HG02763 (cell line): Measurements from ENCODE around the gene PEPD.
"Not testable (repeated sequence)": the region's sequence is repeated elsewhere in the genome, so short reads cannot be mapped to it uniquely, and the experiment has no call there.

Experiments used
- ATAC-seq: cut with Tn5 transposase; IDR thresholded peaks from one replicate; pipeline ENCODE4 v1.9.1; 2021; ENCODE audit warnings: mild to moderate bottlenecking, moderate library complexity; ENCODE audit not compliant: unreplicated experiment

PEPD gene

DNA sequence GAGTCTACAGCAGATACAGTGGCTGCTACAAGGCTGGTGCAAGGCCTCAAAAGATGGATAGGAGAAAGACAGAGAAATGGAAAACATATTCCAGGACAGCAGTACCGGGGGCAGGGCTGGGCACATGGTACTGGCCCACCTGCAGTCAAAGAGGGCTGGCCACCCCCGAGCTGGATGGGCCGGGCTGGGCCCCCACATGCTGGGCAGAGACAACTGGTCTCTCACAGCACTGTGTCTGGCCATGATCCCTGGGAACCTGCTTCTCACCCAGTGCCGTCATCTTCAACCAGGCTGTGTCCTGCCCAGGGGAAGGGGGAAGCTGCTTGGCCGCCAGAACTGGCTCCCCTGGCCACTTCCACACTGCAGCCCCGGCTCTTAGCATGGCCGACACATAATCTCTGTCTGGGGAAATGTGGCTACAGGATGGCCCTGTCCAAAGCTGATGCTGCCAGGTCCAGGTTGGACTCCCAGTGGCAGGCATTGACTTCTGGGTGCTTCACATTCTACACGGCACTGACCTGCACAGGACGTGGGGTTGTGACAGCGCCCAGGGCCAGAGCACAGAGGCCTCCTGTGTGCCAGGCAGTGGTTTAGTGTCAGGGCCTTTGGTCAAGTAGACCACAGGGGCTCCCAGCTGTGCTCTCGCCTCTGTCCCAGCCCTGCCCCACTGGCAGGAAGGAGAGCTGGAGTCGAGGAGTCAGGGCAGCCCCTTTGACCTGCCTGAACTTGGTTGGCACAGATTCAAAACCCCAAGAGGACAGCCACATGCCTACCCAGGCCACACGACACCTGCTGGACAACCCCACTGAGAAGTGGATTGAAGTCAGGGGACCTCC, 21.7 kb downstream of the PEPD start:
- no peak for ATAC-seq

- no peak for ATAC-seq
These were observed 22.3 kb downstream of the PEPD start for GRCh38 chr19:33499248-33499647.

DNA sequence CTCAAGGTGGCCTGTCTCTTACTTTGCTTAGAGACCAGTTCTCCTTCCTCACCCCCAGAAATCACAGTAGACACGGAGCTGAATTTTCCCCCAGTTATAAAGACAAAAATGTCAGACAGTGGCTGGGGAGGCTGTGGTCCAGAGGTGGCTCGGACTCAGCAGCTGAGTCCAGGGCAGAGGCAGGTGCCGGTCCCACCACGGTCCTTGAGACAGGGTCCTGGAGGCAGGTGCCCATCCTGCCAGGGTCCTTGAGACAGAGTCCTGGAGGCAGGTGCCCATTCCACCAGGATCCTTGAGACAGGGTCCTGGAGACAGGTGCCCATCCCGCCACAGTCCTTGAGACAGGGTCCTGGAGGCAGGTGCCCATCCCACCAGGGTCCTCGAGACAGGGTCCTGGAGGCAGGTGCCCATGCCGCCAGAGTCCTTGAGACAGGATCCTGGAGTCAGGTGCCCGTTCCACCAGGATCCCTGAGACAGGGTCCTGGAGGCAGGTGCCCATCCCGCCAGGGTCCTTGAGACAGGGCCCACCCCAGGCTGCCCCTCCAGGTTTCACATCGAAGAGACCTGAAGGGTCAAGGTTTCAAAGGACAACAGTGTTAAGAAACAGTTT, 23.1 kb downstream of the PEPD start:
- no peak for ATAC-seq

GRCh38 chr19:33497778-33498175, 23.8 kb downstream of the PEPD start:
- no peak for ATAC-seq

- no peak for ATAC-seq
These were observed 24.3 kb downstream of the PEPD start for GRCh38 chr19:33497131-33497777.

GRCh38 chr19:33496038-33496895, 25.3 kb downstream of the PEPD start:
- no peak for ATAC-seq

- no peak for ATAC-seq
These were observed 28.0 kb downstream of the PEPD start for GRCh38 chr19:33493401-33494275.

DNA sequence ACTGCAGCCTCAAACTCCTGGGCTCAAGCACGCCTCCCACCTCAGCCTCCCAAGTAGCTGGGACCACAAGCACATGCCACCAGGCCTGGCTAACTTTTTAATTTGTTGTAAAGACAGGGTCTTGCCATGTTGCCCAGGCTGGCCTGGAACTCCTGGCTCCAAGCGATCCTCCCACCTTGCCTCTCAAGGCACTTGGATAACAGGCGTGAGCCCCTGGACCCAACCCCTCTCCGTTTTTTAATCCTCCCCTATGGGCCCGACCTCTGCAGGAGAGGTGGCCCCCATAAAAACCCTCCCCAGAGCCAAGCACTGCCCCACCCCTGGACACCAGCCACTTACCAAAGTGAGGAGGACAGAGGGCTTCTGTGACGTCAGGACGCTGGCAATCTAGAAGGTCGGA, 28.6 kb downstream of the PEPD start:
- no peak for ATAC-seq

DNA sequence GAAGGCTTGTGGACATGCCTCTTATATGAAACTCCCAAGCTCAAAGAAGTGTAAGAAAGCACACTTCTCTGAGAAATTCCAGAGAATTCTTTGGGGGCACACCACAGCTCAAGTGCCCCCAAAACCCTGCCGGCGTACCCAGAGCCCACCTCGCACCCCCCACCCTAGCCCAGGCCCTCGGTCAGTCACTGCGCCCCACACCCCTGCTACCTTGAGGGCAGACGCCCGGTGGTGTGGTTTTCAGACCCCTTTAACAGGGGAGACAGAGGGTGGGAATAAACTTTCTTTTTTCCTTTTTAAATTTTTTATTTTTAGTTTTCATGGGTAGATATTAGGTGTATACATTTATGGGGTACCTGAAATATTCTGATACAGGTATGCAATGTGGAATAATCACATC, 29.5 kb downstream of the PEPD start:
- no peak for ATAC-seq

- not testable (repeated sequence) for ATAC-seq
These were observed 31.0 kb downstream of the PEPD start for GRCh38 chr19:33490596-33490995.

DNA sequence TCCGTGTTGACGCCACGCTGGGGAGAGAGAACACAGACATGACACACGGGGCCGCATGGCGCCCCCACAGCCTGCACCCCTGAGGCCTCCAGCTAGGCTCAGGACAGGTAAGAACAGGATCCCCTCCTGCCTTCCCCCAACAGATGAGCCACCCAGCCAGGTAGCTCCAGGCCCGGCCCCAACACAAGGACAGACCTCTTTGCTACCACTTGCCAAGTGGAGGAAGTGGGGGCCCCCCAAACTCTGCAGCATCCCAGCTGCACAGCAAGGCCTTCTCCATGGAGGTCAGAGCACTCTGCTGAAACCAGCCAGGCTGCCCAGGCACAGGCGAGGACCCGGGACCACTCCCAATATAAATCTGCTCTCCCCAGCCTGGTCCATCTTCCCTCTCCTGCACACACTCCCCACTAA, 31.5 kb downstream of the PEPD start:
- no peak for ATAC-seq

DNA sequence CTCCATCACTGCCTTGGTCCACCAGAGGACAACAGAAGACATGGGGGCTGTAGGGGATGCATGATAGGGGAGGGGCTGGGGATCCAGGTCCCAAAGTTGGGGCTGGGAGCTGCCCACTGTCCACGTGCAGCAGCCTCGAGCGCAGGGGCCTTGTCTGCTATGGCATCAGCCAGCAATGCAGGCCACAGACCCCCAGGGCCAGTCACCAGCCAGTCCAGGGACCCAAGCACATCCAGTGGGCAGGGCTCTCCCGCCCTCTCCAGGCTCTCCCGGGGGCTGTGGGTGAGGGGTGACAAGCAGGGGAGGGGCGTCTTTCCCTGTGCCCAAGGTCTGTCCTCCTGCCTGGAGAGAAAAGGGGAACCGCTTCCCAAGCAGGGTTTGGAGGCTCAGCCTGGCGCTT, 32.8 kb downstream of the PEPD start:
- no peak for ATAC-seq

DNA sequence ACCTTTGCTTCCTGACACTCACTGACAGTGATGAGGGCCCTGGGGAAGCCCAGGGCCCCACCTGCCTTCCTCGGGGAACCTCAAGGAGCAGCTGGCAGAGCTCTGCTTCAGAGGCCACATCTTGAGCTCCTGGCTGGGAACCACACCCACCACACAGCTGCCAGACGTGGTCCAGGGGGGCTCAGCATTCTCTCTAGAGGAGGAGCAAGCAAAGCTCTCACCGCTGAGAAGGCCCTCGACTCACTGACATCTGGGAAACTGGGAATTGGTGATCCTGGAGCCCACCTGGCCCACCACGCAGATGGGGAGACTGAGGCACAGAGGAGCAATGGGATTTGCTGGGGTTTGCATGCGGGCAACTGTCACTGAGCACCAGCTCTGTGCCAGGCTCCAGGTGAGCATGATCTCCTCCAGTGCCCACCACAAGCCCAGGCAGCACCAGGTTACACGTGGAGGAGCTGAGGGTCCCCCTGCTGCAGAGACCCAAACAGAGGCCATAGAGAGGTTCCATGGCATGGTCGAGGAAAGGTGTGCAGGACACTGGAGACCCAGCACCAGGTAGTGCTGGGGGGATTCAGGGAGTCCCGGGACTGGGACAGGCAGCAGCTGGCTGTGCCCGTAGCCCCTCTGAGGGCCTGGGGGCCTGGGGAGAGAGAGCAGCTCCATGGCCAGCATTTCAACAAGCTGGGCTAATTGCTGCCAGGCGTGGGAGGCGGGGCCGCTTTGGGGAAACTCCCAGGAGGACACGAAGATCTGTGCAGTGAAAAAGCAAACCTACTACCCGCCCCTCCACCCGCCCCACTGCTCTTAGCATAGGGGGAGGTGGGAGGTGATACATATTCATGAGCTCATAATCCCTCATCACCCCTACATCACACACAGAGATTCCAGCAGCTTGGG, 33.4 kb downstream of the PEPD start:
- ATAC-seq: no peak

- no peak for ATAC-seq
These were observed 34.4 kb downstream of the PEPD start for GRCh38 chr19:33486936-33487811.

GRCh38 chr19:33486407-33486806, 35.2 kb downstream of the PEPD start:
- no peak for ATAC-seq

GRCh38 chr19:33484226-33484774, 37.3 kb downstream of the PEPD start:
- no peak for ATAC-seq

DNA sequence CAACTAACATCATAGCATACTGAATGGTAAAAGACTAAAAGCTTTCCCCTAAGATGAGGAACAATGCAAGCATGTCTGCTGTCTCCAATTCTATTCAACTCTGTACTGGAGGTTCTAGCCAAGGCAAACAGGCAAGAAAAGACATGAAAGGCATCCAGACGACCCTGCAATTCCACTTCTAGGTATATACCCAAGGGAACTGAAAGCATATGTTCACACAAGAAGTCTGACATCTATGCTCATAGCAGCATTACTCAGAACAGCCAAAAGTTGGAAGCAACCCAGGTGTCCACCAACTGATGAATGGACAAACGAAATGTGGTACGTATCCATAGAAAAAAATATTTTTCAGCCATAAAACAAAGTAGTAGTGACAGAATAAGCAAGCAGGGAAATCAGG, 39.1 kb downstream of the PEPD start:
- ATAC-seq: no peak

DNA sequence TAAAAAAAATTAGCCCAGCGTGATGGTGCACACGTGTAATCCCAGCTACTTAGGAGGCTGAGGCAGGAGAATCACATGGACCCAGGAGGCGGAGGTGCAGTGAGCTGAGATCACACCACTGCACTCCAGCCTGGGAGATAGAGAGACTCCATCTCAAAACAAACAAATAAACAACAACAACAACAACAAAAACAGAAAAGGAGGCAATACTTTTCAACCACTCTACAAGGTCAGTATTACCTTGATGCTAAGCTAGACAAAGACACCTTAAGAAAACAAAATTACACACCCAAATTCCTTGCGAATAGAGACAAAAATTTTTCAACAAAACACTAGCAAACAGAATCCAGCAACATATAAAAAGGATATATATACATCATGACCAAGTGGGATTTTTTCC, 39.7 kb downstream of the PEPD start:
- no peak for ATAC-seq
